ENCODE measurements around the gene HLA-DMA.

DNA sequence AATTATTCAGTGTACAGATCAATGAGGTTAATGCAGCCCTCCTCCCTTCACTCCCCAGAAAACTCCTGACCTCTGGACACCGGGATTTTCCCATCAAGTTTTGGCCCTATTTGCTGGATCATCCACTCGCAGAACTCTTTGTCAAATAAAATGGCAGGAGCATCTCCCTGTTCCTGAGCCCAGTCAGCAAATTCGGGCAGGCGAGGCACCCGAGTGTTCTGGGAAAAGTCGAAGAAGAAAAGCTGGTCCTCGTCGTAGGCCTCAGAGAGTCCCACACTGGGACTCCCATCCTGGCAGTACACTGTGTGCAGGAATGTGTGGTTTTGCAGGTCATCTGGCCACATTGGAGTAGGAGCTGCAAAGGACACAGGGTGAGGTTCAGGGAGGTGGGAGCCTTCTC lies 2.4 kb downstream of the HLA-DMA start:
- TF ChIP-seq EZH2 (IDR thresholded peaks at IDR 0.05; ENCODE audit: borderline replicate concordance, low read length): no peak
- TF ChIP-seq, protein P1, sequence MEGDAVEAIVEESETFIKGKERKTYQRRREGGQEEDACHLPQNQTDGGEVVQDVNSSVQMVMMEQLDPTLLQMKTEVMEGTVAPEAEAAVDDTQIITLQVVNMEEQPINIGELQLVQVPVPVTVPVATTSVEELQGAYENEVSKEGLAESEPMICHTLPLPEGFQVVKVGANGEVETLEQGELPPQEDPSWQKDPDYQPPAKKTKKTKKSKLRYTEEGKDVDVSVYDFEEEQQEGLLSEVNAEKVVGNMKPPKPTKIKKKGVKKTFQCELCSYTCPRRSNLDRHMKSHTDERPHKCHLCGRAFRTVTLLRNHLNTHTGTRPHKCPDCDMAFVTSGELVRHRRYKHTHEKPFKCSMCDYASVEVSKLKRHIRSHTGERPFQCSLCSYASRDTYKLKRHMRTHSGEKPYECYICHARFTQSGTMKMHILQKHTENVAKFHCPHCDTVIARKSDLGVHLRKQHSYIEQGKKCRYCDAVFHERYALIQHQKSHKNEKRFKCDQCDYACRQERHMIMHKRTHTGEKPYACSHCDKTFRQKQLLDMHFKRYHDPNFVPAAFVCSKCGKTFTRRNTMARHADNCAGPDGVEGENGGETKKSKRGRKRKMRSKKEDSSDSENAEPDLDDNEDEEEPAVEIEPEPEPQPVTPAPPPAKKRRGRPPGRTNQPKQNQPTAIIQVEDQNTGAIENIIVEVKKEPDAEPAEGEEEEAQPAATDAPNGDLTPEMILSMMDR (conservative IDR thresholded peaks at IDR 0.05 in 1 of 2, IDR thresholded peaks at IDR 0.05 in 1 of 2; ENCODE audit: extremely low read depth in 1 of 2, insufficient read depth in 1 of 2, low read depth in 1 of 2, low read length in 2 of 2): no peak

All from mammary epithelial cell (primary cell).